ENCODE measurements around the gene SPDYE3.
"Not testable (repeated sequence)": the region's sequence is repeated elsewhere in the genome, so short reads cannot be mapped to it uniquely, and the experiment has no call there.

The SPDYE3 gene

GRCh38 chr7:100271716-100272537 lies 35.6 kb upstream of the SPDYE3 start:
- ChIA-PET CTCF (interaction anchor here (0.6 kb wide), 4 partner anchors 19 to 765 kb away, joined by 4 read pairs; no protein-coding TSS in a partner anchor), POLR2A (ENCODE audit: low non-redundant PET) (no interaction called here)
- TF ChIP-seq CTCF (conservative IDR thresholded peaks at IDR 0.05; ENCODE audit: low read depth), result peak; percentile 57
- DNase-seq (ENCODE audit: low spot score), result peak; percentile 80
- H3K27ac ChIP-seq, result peak overlapping the region; percentile 74

GRCh38 chr7:100272538-100272902 lies 35.0 kb upstream of the SPDYE3 start:
- POLR2A ChIA-PET (ENCODE audit: low non-redundant PET); DNase-seq (ENCODE audit: low spot score): not testable (repeated sequence)
- TF ChIP-seq CTCF (conservative IDR thresholded peaks at IDR 0.05; ENCODE audit: low read depth), result peak; percentile 17; the same call in 1 of the 2 replicates
- peak overlapping the region; percentile 74 for H3K27ac ChIP-seq
- CTCF ChIA-PET, result interaction anchor here (0.6 kb wide), 1 partner anchor 19 kb away, joined by 4 read pairs; no protein-coding TSS in a partner anchor

GRCh38 chr7:100275120-100275519 lies 32.4 kb upstream of the SPDYE3 start:
- no peak for DNase-seq (ENCODE audit: low spot score)
- H3K27ac ChIP-seq, result no peak overlapping the region
- no peak for TF ChIP-seq CTCF (conservative IDR thresholded peaks at IDR 0.05; ENCODE audit: low read depth)
- CTCF ChIA-PET, result no interaction called here
- POLR2A ChIA-PET (ENCODE audit: low non-redundant PET), result no interaction called here

GRCh38 chr7:100276126-100276525 lies 31.4 kb upstream of the SPDYE3 start:
- DNase-seq (ENCODE audit: low spot score); POLR2A ChIA-PET (ENCODE audit: low non-redundant PET); CTCF ChIA-PET: not testable (repeated sequence)
- H3K27ac ChIP-seq, result peak overlapping the region; percentile 38

GRCh38 chr7:100282069-100282608 lies 25.4 kb upstream of the SPDYE3 start:
- POLR2A ChIA-PET (ENCODE audit: low non-redundant PET), result interaction anchor here (0.6 kb wide), 1 partner anchor 10 kb away, joined by 3 read pairs; no protein-coding TSS in a partner anchor
- DNase-seq (ENCODE audit: low spot score); CTCF ChIA-PET; H3K27ac ChIP-seq: not testable (repeated sequence)

- POLR2A ChIA-PET (ENCODE audit: low non-redundant PET); CTCF ChIA-PET; DNase-seq (ENCODE audit: low spot score): not testable (repeated sequence)
- H3K27ac ChIP-seq, result peak overlapping the region; percentile 2; the same call in 1 of the 2 replicates
Measured at GRCh38 chr7:100283147-100283546, 24.4 kb upstream of the SPDYE3 start.

GRCh38 chr7:100287191-100287969 lies 20.1 kb upstream of the SPDYE3 start:
- CTCF ChIA-PET; H3K27ac ChIP-seq; DNase-seq (ENCODE audit: low spot score); POLR2A ChIA-PET (ENCODE audit: low non-redundant PET): not testable (repeated sequence)

- POLR2A ChIA-PET (ENCODE audit: low non-redundant PET); CTCF ChIA-PET; DNase-seq (ENCODE audit: low spot score): not testable (repeated sequence)
- peak overlapping the region; percentile 51 for H3K27ac ChIP-seq
Measured at GRCh38 chr7:100288258-100288657, 19.2 kb upstream of the SPDYE3 start.

GRCh38 chr7:100292162-100292561 lies 15.3 kb upstream of the SPDYE3 start:
- H3K27ac ChIP-seq; DNase-seq (ENCODE audit: low spot score); CTCF ChIA-PET: not testable (repeated sequence)
- POLR2A ChIA-PET (ENCODE audit: low non-redundant PET), result interaction anchor here (0.7 kb wide), 1 partner anchor 10 kb away, joined by 3 read pairs; no protein-coding TSS in a partner anchor

- CTCF ChIA-PET, result not testable (repeated sequence)
Measured at GRCh38 chr7:100295269-100295668, 12.2 kb upstream of the SPDYE3 start.

GRCh38 chr7:100297852-100298631 lies 9.5 kb upstream of the SPDYE3 start:
- H3K27ac ChIP-seq; CTCF ChIA-PET; DNase-seq (ENCODE audit: low spot score); POLR2A ChIA-PET (ENCODE audit: low non-redundant PET): not testable (repeated sequence)

More at GRCh38 chr7:100295269-100295668, 12.2 kb upstream of the SPDYE3 start:
- POLR2A ChIA-PET (ENCODE audit: low non-redundant PET); DNase-seq (ENCODE audit: low spot score); H3K27ac ChIP-seq: not testable (repeated sequence)

- H3K27ac ChIP-seq; POLR2A ChIA-PET (ENCODE audit: low non-redundant PET); DNase-seq (ENCODE audit: low spot score); CTCF ChIA-PET: not testable (repeated sequence)
Measured at GRCh38 chr7:100298632-100298895, 8.9 kb upstream of the SPDYE3 start.

GRCh38 chr7:100304526-100304925 lies 3.0 kb upstream of the SPDYE3 start:
- DNase-seq (ENCODE audit: low spot score); H3K27ac ChIP-seq; CTCF ChIA-PET; POLR2A ChIA-PET (ENCODE audit: low non-redundant PET): not testable (repeated sequence)
